Neural cell (in vitro differentiated cells): ENCODE data around the gene RNF182.

ENCODE experiments used
- CTCF ChIP-seq: fragments of 450-650 bp; IDR thresholded peaks from 2 replicates; pipeline ENCODE4 v1.5.1; 2014; ENCODE audit warnings: antibody characterized with exemption, mild to moderate bottlenecking, moderate library complexity; ENCODE audit not compliant: poor library complexity, severe bottlenecking
- EP300 ChIP-seq: fragments of 450-650 bp; conservative IDR thresholded peaks from 2 replicates; pipeline ENCODE4 v1.6.1; 2014; ENCODE audit warnings: antibody characterized with exemption, mild to moderate bottlenecking, moderate library complexity; ENCODE audit not compliant: poor library complexity, severe bottlenecking
- EZH2 ChIP-seq: fragments of 200-600, 300-800 bp; shearing (Covaris generic), sonication (generic); IDR thresholded peaks from 2 replicates; pipeline ENCODE4 v1.6.1; 2014; ENCODE audit warnings: antibody characterized with exemption, low read length, borderline replicate concordance, mild to moderate bottlenecking; ENCODE audit not compliant: insufficient read depth, poor library complexity, severe bottlenecking
- POLR2AphosphoS5 ChIP-seq: IDR thresholded peaks from 2 replicates; pipeline ENCODE4 v1.6.1; 2012
- SMC3 ChIP-seq: fragments of 450-650 bp; conservative IDR thresholded peaks from 2 replicates; pipeline ENCODE4 v1.6.1; 2014; ENCODE audit warnings: antibody characterized with exemption, mild to moderate bottlenecking, moderate library complexity; ENCODE audit not compliant: poor library complexity
- TAF1 ChIP-seq: IDR thresholded peaks from 2 replicates; pipeline ENCODE4 v1.6.1; 2012; ENCODE audit warnings: low read depth

DNA sequence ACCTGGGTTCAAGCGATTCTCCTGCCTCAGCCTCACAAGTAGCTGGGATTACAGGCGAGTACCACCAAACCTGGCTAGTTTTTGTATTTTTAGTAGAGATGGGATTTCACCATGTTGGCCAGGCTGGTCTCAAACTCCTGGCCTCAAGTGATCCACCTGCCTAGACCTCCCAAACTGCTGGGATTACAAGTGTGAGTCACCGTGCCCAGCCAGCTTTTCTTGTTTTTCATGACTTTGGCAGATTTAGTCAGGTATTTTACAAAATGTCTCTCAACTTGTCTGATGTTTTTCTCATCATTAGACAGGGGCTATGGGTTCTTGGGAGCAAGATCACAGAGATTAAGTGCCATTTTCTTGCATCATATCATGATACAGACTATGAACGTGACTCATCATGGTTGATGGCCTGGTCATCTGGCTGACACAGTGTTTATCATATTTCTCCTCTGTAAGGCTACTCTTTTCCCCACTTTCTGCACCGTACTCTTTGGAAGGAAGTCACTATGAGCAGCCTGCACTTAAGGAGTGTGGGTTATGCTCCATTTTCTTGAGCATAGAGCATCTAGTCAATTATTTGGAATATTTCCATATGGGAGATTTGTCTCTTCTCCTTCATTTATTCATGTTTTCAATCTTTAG is 67.8 kb downstream of the RNF182 start:
- TF ChIP-seq CTCF = no peak
- no peak for TF ChIP-seq POLR2AphosphoS5
- TF ChIP-seq EP300 = no peak
- no peak for TF ChIP-seq EZH2
- no peak for TF ChIP-seq SMC3
- no peak for TF ChIP-seq TAF1
